ENCODE results near the gene AGAP5. TPM values are rescaled to one million over a fixed set of nuclear protein-coding genes. Genes with fewer than 3 reads are reported as not detected.
"Not testable (repeated sequence)": the region's sequence is repeated elsewhere in the genome, so short reads cannot be mapped to it uniquely, and the experiment has no call there.

AGAP5 gene
- total and polyA plus RNA-seq, 7 donors, result 1.4 to 3.6 (median 2.3) TPM

DNA sequence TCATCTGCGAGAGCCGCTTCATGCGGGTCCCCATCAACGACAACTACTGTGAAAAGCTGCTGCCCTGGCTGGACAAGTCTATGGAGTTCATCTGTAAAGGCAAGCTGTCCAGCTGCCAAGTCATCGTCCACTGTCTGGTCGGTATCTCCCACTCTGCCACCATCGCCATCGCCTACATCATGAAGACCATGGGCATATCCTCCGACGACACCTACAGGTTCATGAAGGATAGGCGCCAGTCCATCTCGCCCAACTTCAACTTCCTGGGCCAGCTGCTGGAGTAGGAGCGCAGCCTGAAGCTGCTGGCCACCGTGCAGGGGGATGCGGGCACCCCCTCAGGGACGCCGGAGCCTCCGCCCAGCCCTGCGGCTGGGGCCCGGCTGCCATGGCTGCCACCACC is 34.5 kb upstream of the AGAP5 start:
- intact Hi-C loops (cut with DNase I), result loop anchor here in 1 of 2 donors (5.0 kb wide), 1 partner anchor 80 kb away; no protein-coding TSS in a partner anchor
- Histone ChIP-seq H3K36me3 (ENCODE audit: insufficient read depth in 1 of 2, low read depth in 1 of 2) (peaks cover 9 to 49% of the 10 kb centered on the region in 2 donors), H3K4me1 (peaks cover 40% of the 10 kb centered on the region), H3K9me3 (no peaks in the 10 kb centered on the region), H3K27ac (no peak overlapping the region), H3K4me3 (no peak overlapping the region), H3K27me3 (ENCODE audit: insufficient read depth in 3 of 3, low read length in 2 of 3) (no peaks in the 10 kb centered on the region)
- ATAC-seq (no peak), DNase-seq (no peak)
- TF ChIP-seq, protein P1, sequence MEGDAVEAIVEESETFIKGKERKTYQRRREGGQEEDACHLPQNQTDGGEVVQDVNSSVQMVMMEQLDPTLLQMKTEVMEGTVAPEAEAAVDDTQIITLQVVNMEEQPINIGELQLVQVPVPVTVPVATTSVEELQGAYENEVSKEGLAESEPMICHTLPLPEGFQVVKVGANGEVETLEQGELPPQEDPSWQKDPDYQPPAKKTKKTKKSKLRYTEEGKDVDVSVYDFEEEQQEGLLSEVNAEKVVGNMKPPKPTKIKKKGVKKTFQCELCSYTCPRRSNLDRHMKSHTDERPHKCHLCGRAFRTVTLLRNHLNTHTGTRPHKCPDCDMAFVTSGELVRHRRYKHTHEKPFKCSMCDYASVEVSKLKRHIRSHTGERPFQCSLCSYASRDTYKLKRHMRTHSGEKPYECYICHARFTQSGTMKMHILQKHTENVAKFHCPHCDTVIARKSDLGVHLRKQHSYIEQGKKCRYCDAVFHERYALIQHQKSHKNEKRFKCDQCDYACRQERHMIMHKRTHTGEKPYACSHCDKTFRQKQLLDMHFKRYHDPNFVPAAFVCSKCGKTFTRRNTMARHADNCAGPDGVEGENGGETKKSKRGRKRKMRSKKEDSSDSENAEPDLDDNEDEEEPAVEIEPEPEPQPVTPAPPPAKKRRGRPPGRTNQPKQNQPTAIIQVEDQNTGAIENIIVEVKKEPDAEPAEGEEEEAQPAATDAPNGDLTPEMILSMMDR (IDR thresholded peaks at IDR 0.05), result no peak
- WGBS, 3 donors, result 90 to 92% (median 91%) methylated on average over 20 of the region's 20 CpGs

DNA sequence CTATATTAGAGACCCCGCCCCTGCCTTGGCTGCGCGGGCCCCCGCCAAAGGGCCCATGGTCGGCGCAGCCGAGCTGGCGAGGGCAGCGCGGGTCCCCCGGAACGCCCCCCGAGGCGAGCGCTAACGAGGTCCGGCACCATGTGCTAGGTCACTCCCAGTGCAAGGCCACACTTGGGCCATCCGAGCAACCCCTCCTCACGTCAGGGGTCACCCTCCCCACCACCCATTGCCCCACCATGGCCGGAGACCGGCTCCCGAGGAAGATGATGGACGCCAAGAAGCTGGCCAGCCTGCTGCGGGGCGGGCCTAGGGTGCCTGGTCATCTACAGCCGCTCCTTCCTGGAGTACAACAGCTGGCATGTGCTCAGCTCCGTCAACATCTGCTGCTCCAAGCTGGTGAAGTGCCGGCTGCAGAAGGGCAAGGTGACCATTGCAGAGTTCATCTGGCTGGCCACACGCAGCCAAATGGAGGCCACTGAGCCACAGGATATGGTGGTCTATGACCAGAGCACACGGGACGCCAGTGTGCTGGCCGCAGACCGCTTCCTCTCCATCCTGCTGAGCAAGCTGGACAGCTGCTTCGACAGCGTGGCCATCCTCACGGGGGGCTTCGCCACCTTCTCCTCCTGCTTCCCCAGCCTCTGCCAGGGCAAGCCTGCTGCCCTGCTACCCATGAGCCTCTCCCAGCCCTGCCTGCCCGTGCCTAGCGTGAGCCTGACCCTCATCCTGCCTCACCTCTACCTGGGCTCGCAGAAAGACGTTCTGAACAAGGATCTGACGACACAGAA is 33.9 kb upstream of the AGAP5 start:
- H3K36me3 ChIP-seq (ENCODE audit: insufficient read depth in 1 of 2, low read depth in 1 of 2), result peaks cover 9 to 56% of the 10 kb centered on the region in 2 donors
- peaks cover 41% of the 10 kb centered on the region for H3K4me1 ChIP-seq
- H3K27ac ChIP-seq, result peak overlapping the region; percentile 94
- TF ChIP-seq, protein P1 (IDR thresholded peaks at IDR 0.05), result no peak
- ATAC-seq (peak in 1 of 4 donors; percentile 13), DNase-seq (peak in 1 of 2 donors; percentile 57)
- H3K4me3 ChIP-seq, result peak overlapping the region; percentile 85
- H3K27me3 ChIP-seq (ENCODE audit: insufficient read depth in 3 of 3, low read length in 2 of 3), result no peaks in the 10 kb centered on the region
- intact Hi-C loops (cut with DNase I), result loop anchor here in 1 of 2 donors (5.0 kb wide), 1 partner anchor 79 kb away; no protein-coding TSS in a partner anchor
- WGBS, 3 donors, result 76 to 87% (median 78%) methylated on average over 42 of the region's 42 CpGs
- H3K9me3 ChIP-seq, result no peaks in the 10 kb centered on the region

DNA sequence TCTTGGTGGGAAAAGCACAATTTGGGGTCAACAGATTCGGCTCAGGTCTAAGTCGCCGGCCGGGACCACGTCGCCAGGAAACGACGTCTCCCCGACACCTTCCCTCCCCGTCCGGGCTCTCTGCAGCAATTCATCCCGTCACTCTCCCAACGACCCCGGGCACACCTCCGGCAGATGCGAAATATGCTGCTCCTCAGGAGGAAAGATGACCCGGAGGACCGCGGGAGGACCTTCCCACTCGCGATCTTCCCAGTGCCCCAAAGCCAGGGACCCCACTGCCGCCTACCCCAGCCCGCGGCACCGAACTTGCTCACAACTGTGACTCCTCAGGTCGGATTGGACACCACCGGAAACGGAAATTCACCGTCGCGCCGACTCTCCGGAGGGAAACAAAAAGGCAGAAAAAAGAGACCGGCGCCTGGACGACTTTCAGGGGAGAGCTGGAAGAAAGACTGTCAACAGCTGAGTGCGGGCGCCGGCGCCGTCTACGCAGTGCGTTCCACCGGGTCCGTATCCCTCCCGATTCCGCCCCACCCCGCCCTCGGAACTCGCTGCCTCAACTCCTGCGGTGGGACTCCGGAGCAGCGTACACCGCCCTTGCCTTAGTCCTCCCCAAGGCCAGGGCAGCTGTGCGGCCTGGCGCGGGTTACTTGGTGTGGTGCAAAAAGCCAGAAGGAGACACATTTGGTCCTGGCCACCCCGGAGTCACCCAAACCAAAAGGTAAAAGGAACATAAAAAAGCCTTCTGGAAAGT is 32.4 kb upstream of the AGAP5 start:
- Histone ChIP-seq H3K36me3 (ENCODE audit: insufficient read depth in 1 of 2, low read depth in 1 of 2) (peaks cover 9 to 66% of the 10 kb centered on the region in 2 donors), H3K4me1 (peaks cover 41% of the 10 kb centered on the region), H3K9me3 (no peaks in the 10 kb centered on the region), H3K27ac (peak overlapping the region; percentile 94), H3K4me3 (peak overlapping the region; percentile 85), H3K27me3 (ENCODE audit: insufficient read depth in 3 of 3, low read length in 2 of 3) (no peaks in the 10 kb centered on the region)
- WGBS, 3 donors, result 0 to 1% (median 0%) methylated on average over 56 to 58 of the region's 58 CpGs
- ATAC-seq, result peak; percentile 90 to 95 (median 91)
- TF ChIP-seq, protein P1 (IDR thresholded peaks at IDR 0.05), result no peak
- DNase-seq, result peak; percentile 88 to 94
- intact Hi-C loops (cut with DNase I), result loop anchor here in 1 of 2 donors (5.0 kb wide), 1 partner anchor 78 kb away; no protein-coding TSS in a partner anchor

DNA sequence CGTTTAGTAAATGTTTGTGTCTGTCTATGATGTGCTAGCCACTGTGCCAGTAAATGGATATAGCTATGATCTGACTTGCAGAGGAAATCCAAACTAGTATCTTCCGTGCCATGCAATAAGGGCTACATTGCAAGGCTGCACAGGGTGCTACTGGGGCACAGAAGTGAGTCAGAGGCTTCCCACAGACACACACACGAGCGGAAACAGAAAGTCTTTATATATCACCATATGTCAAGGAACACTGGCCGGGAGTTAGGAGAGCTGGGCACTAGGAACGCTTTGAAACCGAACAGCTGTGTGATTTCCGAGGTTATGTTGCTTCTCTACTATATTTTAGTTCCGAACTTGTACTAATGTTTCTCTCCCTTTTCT is 31.9 kb upstream of the AGAP5 start:
- ATAC-seq, result peak; percentile 42 to 64 (median 55)
- Histone ChIP-seq H3K27ac (peak overlapping the region; percentile 94), H3K4me3 (peak overlapping the region; percentile 85), H3K4me1 (peaks cover 38% of the 10 kb centered on the region), H3K36me3 (ENCODE audit: insufficient read depth in 1 of 2, low read depth in 1 of 2) (peaks cover 9 to 66% of the 10 kb centered on the region in 2 donors)
- intact Hi-C loops (cut with DNase I), result loop anchor here (5.0 to 10.0 kb wide), 2 partner anchors 77 to 195 kb away; no protein-coding TSS in a partner anchor
- not testable (repeated sequence) for DNase-seq; H3K9me3 ChIP-seq; H3K27me3 ChIP-seq (ENCODE audit: insufficient read depth in 3 of 3, low read length in 2 of 3)
- WGBS, 3 donors, result 0 to 1% (median 1%) methylated on average over 9 of the region's 9 CpGs

DNA sequence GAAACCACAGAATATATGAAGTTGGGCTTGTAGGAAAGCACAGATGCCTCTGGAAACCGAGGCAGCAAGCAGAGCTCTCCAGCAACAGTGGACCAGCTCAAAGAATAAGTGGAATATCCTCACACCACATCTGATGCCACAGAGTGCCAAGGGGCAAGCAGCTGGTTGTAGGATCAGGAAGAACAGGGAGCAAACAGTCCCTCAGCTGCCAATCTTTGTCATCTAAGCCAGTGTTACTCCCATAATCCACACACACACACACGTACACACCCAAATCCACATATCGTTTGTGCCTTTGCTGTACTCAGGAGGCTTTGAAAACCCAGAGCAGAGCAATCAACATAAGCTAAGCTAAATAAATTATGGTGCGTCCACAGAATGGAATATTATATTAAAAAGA is 25.6 kb upstream of the AGAP5 start:
- no peak overlapping the region for H3K27ac ChIP-seq
- intact Hi-C loops (cut with DNase I), result loop anchor here in 1 of 2 donors (10.0 kb wide), 1 partner anchor 189 kb away; no protein-coding TSS in a partner anchor
- peaks cover 6% of the 10 kb centered on the region for H3K4me1 ChIP-seq
- H3K27me3 ChIP-seq (ENCODE audit: insufficient read depth in 3 of 3, low read length in 2 of 3), result no peaks in the 10 kb centered on the region
- WGBS, 3 donors, result 38 to 59% (median 53%) methylated on average over 4 of the region's 4 CpGs
- no peak for DNase-seq
- H3K4me3 ChIP-seq, result no peak overlapping the region
- no peak for ATAC-seq
- peaks cover 0 to 98% of the 10 kb centered on the region in 2 donors for H3K36me3 ChIP-seq (ENCODE audit: insufficient read depth in 1 of 2, low read depth in 1 of 2)
- H3K9me3 ChIP-seq, result no peaks in the 10 kb centered on the region
- TF ChIP-seq, protein P1 (IDR thresholded peaks at IDR 0.05), result no peak

DNA sequence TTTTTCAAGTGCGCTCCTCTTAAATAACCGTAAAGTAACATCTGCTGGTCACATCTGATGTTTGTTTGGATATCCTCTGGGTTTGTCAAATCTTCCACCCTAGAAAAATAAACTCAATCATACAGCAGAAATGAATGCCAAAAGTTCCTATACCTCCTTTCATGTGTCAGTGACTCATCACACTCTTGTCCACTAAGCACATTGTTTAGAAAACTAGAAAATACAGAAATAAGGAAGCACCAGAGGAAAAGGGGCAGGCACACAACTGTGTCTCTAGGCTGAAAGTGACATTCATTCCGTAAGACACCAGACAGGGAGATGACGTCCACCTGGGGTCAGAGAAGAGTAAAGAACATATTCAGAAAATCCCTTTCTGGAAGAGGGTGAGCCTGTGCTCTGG is 22.7 kb upstream of the AGAP5 start:
- peaks cover 3 to 100% of the 10 kb centered on the region in 2 donors for H3K36me3 ChIP-seq (ENCODE audit: insufficient read depth in 1 of 2, low read depth in 1 of 2)
- H3K9me3 ChIP-seq; H3K4me1 ChIP-seq; H3K27ac ChIP-seq; DNase-seq; H3K27me3 ChIP-seq (ENCODE audit: insufficient read depth in 3 of 3, low read length in 2 of 3); H3K4me3 ChIP-seq; ATAC-seq: not testable (repeated sequence)
- intact Hi-C loops (cut with DNase I), result loop anchor here in 1 of 2 donors (10.0 kb wide), 1 partner anchor 186 kb away; no protein-coding TSS in a partner anchor
- WGBS, 3 donors, result 74 to 85% (median 81%) methylated on average over 4 of the region's 4 CpGs

Measured in psoas muscle (tissue), 8 donors.